Skin epidermis (tissue), 12 donors: ENCODE measurements around the gene AMBRA1.
"Not testable (repeated sequence)": the region's sequence is repeated elsewhere in the genome, so short reads cannot be mapped to it uniquely, and the experiment has no call there.

Experiments
- H3K27ac ChIP-seq, 21 experiments: fragments of 200-600 bp; sonication (generic) in 11 of 21; one replicate each; pipeline ENCODE4 v1.5.0; 2020; ENCODE audit warnings: mild to moderate bottlenecking in 3 of 21, inconsistent platforms in 2 of 21, moderate library complexity in 2 of 21
- H3K4me3 ChIP-seq, 7 experiments: fragments of 200-600 bp; sonication (generic) in 2 of 7; one replicate each; pipeline ENCODE4 v1.5.0; 2020; ENCODE audit warnings: inconsistent platforms in 2 of 7, mild to moderate bottlenecking in 2 of 7, moderate library complexity in 1 of 7

AMBRA1 gene

DNA sequence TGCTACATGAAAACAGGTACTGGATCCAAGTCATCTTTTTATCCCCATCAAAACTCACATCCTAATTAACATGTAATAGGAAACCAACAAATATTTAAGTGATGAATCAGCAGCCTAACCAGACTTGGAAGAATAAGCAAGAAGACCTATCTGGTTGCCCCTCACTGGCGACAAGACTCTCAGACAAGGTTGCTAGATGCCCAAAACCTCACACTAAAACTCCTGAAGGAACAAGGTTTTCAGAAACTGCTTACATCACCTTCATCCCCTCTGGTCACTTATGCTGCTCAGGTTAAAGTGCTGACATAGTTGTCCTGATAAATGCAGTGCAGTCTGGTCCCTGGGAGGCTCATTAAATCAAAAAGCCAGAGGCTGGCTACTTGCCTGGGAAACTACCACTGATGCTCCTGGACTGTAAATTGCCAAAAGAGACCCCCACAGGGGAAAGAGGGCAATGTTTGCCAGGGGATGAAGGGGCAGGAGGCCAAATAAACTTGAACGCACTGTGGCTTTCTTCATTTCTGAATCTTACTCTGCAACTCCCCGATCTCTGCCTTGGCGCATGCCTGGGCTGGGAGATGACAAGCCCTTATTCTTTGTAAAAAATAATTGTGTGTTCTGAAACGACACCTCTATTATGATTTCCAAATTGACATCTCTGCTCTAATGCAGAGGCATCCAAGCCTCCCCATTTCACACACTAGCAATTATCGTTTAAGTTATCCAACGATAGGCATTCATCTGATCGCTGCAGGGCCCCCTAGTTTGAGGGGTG is 72.7 kb downstream of the AMBRA1 start:
- Histone ChIP-seq H3K4me3 (no peak overlapping the region), H3K27ac (peak overlapping the region in 2 of 21 experiments; percentile 25 to 32)

DNA sequence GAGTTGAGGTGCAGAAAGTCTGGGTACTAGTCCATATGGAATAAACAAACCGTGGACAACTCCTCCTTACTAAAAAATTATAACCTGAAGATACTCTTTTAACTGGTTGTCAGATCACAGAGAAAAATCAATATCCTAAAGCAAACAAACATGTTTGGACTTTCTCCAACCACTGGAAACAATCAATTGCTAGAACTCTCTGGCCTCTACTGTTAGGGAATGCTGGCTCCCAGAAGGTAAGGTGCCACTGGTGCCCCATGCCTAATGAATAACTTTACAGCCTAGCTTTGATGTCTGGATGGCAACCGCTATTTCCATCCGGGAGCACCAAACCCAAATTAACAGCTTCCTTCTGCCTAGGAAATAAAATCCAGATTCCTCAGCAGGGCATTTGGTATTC is 74.5 kb downstream of the AMBRA1 start:
- H3K4me3 ChIP-seq, result no peak overlapping the region
- no peak overlapping the region for H3K27ac ChIP-seq

DNA sequence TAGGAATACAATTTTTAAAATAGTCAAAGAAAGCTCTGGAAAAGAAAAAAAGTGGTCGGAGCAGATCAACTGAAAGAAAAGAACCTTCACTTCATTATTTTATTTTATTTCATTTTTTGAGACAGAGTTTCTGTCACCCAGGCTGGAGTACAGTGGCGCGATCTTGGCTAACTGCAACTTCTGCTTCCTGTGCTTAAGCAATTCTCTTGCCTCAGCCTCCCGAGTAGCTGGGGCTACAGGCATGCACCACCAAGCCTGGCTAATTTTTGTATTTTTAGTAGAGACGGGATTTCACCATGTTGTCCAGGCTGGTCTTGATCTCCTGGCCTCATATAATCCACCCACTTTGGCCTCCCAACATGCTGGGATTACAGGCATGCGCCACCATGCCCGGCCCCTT is 74.9 kb downstream of the AMBRA1 start:
- H3K27ac ChIP-seq, H3K4me3 ChIP-seq: not testable (repeated sequence)

DNA sequence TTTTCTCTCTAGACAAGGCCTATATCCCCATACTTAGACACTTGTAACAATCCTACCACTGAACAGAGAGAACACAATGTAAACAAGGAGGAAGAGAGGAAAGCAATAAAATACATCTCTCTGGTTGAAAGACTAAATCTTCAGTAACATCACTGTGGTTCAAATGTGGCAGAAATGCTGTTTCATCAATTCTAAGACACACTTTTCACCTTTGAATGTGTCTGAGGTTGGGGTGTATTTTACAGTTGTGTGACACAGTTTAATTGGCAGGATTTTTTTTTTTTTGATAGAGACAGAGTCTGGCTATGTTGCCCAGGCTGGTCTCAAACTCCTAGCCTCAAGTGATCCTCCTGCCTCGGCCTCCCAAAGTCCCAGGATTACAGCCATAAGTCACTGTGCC is 79.5 kb downstream of the AMBRA1 start:
- H3K27ac ChIP-seq, result peak overlapping the region in 4 of 21 experiments; percentile 29 to 47 (median 44)

GRCh38 chr11:46513934-46514342 is 79.9 kb downstream of the AMBRA1 start:
- peak overlapping the region in 5 of 21 experiments; percentile 20 to 47 (median 42) for H3K27ac ChIP-seq
- H3K4me3 ChIP-seq, result no peak overlapping the region

More for the DNA sequence above, 79.5 kb downstream of the AMBRA1 start:
- no peak overlapping the region for H3K4me3 ChIP-seq

DNA sequence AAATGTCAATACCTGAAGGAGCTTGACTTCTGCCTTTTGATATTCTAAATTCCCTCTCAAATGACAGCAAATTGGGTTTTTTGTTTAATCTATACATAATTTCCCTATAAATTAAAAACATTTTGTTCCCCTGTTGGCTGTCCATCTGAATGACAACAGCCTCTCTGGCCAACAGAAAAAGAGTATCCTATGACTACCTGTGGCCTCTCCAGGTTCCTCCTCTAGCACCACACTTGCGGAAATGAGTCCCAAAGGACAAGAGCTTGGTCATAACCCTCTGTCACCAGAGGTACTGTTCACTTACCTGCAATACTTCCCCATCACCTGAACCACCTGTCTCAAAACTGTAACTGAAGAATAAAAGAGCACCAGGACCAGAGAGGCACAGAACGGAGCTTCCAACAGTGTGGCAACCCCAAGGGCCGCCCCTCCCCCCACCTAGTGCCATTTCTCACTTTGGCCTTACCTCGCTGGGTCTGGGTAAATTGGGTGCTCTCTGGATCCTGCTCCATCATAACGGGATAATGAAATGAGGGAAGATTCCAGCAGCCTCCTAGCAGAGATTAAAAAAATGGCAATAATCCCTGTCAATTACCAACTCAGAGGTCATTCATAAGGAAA is 81.5 kb downstream of the AMBRA1 start:
- Histone ChIP-seq H3K27ac (no peak overlapping the region), H3K4me3 (no peak overlapping the region)

DNA sequence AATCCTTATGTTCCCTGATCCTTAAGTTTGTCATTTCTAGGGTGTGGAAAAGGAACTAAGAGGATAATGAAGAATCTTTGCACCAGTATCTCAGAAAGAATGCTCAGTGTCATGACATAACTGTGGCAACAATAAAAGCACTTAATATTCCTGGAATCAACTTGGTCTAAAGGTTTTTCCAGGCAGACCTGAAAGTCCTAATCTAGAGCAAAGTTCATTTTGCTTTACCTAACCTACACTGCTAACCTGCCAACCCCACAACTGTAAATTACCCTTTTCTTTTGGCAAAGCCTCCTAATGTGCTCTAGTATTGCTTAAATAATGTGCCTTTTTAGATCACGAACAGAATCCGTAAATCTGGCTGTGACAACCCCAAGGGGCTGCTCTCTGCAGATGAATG is 82.5 kb downstream of the AMBRA1 start:
- no peak overlapping the region for H3K4me3 ChIP-seq

GRCh38 chr11:46508360-46508759 is 85.5 kb downstream of the AMBRA1 start:
- no peak overlapping the region for H3K4me3 ChIP-seq
- H3K27ac ChIP-seq, result no peak overlapping the region

More for the DNA sequence above, 82.5 kb downstream of the AMBRA1 start:
- H3K27ac ChIP-seq, result no peak overlapping the region

DNA sequence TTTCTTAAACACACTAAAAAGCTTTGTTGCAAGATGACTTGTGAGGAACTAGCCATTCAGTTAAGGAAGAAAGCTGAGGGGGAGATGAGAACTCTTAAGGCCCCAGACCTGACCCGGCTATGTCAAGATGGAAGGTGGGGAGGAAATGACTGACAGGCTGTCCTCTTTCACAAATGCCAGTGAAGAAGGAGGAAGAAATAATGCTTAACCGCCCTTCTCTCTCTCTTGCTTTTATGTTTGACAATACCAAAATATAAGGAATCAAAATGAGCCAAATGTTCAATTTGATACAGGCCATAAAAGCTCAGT is 87.4 kb downstream of the AMBRA1 start:
- H3K27ac ChIP-seq, result no peak overlapping the region

DNA sequence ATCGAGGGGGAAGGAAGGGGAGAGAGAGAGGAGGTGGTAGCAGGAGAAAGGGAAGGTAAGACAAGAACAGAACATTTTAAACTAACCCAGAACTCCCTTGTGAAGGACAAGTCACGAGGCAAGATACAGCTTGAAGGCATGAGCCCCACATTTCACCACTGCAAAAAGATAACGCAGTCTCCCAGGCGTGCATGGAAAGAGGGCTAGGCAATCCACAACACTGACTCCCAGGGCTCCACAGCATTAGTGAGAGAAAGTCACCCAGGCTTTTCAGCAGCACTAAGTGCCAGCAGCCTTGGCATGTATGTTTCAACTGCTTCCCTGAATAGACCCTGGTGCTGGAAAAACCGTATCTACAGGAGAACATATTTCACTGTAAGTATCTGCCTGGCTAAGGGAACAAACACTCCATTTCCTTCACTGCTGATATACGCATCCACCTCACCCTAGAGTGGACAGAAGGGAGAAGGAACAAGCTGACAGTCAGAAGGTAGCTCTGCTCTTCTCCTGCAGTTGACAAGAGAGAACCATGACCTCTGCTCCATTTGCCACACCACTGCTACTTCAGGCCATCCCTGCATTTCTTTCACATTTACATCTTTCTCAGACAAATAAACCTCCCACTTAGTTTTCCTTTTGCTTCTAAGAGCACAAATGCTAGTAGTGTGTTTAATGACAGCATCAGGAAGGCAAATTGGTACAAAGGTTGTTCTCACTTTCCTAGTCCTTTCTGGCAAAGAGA is 87.9 kb downstream of the AMBRA1 start:
- H3K27ac ChIP-seq, result peak overlapping the region in 1 of 21 experiments; percentile 6

More for the DNA sequence above, 87.4 kb downstream of the AMBRA1 start:
- H3K4me3 ChIP-seq, result no peak overlapping the region

GRCh38 chr11:46504817-46505613 is 88.8 kb downstream of the AMBRA1 start:
- Histone ChIP-seq H3K27ac (peak overlapping the region in 1 of 21 experiments; percentile 6), H3K4me3 (no peak overlapping the region)

More for the DNA sequence above, 87.9 kb downstream of the AMBRA1 start:
- no peak overlapping the region for H3K4me3 ChIP-seq

DNA sequence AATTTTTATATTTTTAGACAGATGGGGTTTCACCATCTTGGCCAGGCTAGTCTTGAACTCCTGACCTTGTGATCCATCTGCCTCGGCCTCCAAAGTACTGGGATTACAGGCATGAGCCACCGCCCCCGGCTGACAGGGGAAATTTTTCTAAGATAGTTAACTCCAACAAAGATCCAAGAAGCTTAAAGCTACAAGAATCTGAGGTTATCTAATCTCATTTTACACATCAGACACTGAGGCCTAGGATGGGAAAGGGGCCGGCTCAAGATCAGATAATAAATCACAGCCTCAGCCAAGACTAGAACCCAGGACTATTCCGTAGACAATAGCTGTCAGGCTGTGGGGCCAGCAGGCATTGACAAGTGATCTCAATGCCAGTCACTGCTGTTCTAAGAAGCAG is 94.0 kb downstream of the AMBRA1 start:
- Histone ChIP-seq H3K27ac (no peak overlapping the region), H3K4me3 (no peak overlapping the region)

- H3K27ac ChIP-seq, result no peak overlapping the region
These were observed 94.9 kb downstream of the AMBRA1 start for GRCh38 chr11:46498968-46499367.

DNA sequence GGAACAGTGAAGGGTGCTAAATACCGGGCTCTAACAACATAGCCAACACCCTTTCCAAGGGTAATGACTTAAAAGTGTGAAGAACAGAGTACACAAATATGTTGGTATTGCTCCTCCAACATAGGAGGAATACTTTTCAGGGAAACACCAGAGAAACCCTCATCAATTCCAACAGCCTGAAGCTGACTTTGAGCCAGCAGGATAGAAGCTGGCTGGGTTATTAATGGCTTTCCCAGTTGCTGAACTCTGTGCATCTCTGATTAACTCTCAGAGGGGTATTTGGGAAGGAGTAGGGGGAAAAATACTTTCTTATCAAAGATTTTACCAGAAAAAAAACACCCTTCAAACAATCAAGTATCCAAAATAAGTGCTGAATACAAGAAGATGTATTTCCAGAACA is 95.6 kb downstream of the AMBRA1 start:
- no peak overlapping the region for H3K27ac ChIP-seq
- H3K4me3 ChIP-seq, result no peak overlapping the region

More at GRCh38 chr11:46498968-46499367, 94.9 kb downstream of the AMBRA1 start:
- H3K4me3 ChIP-seq, result no peak overlapping the region

GRCh38 chr11:46497498-46497897 is 96.3 kb downstream of the AMBRA1 start:
- H3K27ac ChIP-seq, result no peak overlapping the region
- no peak overlapping the region for H3K4me3 ChIP-seq

- Histone ChIP-seq H3K4me3 (no peak overlapping the region), H3K27ac (peak overlapping the region in 10 of 21 experiments; percentile 2 to 74 (median 40))
These were observed 100.0 kb downstream of the AMBRA1 start for GRCh38 chr11:46493791-46494190.

- Histone ChIP-seq H3K27ac (peak overlapping the region in 11 of 21 experiments; percentile 1 to 75 (median 51)), H3K4me3 (no peak overlapping the region)
These were observed 101.3 kb downstream of the AMBRA1 start for GRCh38 chr11:46492532-46492931.

DNA sequence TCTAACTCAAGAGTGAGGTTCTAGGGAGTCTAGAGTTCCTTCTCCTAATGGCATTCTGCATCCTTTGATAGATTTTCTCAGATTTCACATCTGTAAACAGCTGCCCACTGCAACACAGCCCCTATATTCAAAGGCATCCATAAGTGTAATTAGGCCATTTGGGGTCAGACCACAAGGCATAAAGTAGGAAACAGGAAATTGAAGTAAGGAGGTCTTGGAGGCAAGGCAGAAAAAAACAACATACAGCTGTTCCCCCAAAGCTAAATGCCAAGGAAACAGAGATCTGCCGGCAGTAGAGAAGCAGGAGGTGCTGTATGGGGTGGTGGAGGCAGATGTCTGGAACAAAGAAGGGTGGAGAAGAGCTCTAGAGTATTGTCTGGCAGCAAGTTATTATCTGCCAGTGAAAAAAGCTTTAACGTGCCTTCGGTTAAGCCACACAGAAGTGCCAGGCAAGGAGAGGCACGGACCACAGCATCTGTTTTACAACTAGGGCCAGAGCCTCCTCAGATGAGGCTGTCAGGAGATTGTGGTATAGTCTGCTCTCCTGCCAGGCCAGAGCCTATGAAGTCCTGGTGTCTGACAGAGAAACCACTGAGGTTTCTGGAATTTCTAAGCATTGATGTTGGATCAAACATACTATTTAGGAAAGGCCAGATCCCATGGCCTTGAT is 102.0 kb downstream of the AMBRA1 start:
- Histone ChIP-seq H3K27ac (peak overlapping the region in 12 of 21 experiments; percentile 1 to 75 (median 51)), H3K4me3 (no peak overlapping the region)

DNA sequence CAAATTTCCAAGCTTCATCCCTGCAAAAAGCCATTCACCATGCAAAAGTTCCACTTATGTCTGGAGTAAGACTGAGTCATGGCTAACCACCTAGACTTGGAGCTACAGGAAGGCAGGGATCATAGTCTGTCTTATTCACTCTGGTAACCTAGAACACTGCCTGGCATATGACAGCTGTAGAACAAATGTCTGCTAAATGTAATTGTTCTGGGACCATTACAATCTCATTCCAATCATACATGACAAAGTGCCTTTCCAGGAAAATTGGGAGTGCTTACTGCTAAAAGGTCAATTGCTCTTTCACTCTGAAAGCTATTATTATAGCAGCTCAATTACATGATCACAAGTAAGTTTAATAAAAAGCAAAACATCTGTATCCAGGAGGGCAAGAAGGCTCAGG is 103.2 kb downstream of the AMBRA1 start:
- Histone ChIP-seq H3K27ac (no peak overlapping the region), H3K4me3 (no peak overlapping the region)
